HepG2 (cell line): ENCODE data around the gene C19orf33. TPM values are rescaled to one million over a fixed set of nuclear protein-coding genes. Genes with fewer than 3 reads are reported as not detected.

ENCODE experiments used
- ADNP ChIP-seq: sonication (generic); formaldehyde crosslinking; IDR thresholded peaks from 2 replicates; pipeline ENCODE4 v1.4.0; 2020; ENCODE audit warnings: missing genetic modification reagents
- CBFB ChIP-seq: sonication (generic); formaldehyde crosslinking; IDR thresholded peaks from 2 replicates; pipeline ENCODE4 v1.4.0; 2020; ENCODE audit warnings: missing genetic modification reagents
- CREB1 ChIP-seq, 2 experiments: fragments of 450-650 bp in 1 of 2; IDR thresholded peaks; 2 replicates each; pipeline ENCODE4 v1.6.1; 2016 to 2017; ENCODE audit warnings: control low read depth in 1 of 2, mild to moderate bottlenecking in 1 of 2, missing compliant biosample characterization in 1 of 2, missing genetic modification characterization in 1 of 2
- EED ChIP-seq: sonication (generic); formaldehyde crosslinking; IDR thresholded peaks from 2 replicates; pipeline ENCODE4 v1.5.0; 2020; ENCODE audit warnings: mild to moderate bottlenecking, missing genetic modification reagents
- ELF3 ChIP-seq: IDR thresholded peaks from 2 replicates; pipeline ENCODE4 v1.6.1; 2016; ENCODE audit warnings: missing genetic modification reagents, missing compliant biosample characterization
- FIP1L1 ChIP-seq: fragments of 200-400 bp; formaldehyde crosslinking; IDR thresholded peaks from 2 replicates; pipeline ENCODE4 v1.6.1; 2018; ENCODE audit warnings: low read depth, mild to moderate bottlenecking, low read length, moderate library complexity, borderline replicate concordance; ENCODE audit not compliant: insufficient read depth
- FOXA3 ChIP-seq: IDR thresholded peaks from 2 replicates; pipeline ENCODE4 v1.6.1; 2016; ENCODE audit warnings: missing genetic modification reagents, missing compliant biosample characterization
- FOXJ3 ChIP-seq: sonication (generic); formaldehyde crosslinking; IDR thresholded peaks from 2 replicates; pipeline ENCODE4 v1.4.0; 2020; ENCODE audit warnings: missing genetic modification reagents, mild to moderate bottlenecking, borderline replicate concordance
- GPN1 ChIP-seq: sonication (generic); formaldehyde crosslinking; IDR thresholded peaks from 2 replicates; pipeline ENCODE4 v1.5.1; 2020; ENCODE audit warnings: missing genetic modification reagents, borderline replicate concordance
- IRF1 ChIP-seq: sonication (generic); formaldehyde crosslinking; IDR thresholded peaks from 2 replicates; pipeline ENCODE4 v1.4.0; 2020; ENCODE audit warnings: low read depth, mild to moderate bottlenecking, missing genetic modification reagents
- KLF16 ChIP-seq, 2 experiments: sonication (generic) in 1 of 2; formaldehyde crosslinking in 1 of 2; IDR thresholded peaks; 2 replicates each; pipeline versions ENCODE4 v1.6.1 to v1.8.0; 2016 to 2023; ENCODE audit warnings: missing genetic modification reagents in 2 of 2, missing compliant biosample characterization in 1 of 2
- KLF6 ChIP-seq: IDR thresholded peaks from 2 replicates; pipeline ENCODE4 v1.8.0; 2016; ENCODE audit warnings: missing biosample characterization, missing genetic modification reagents
- MLLT10 ChIP-seq: sonication (generic); formaldehyde crosslinking; IDR thresholded peaks from 2 replicates; pipeline ENCODE4 v1.4.0; 2020; ENCODE audit warnings: missing genetic modification reagents
- NFATC3 ChIP-seq: sonication (generic); formaldehyde crosslinking; IDR thresholded peaks from 2 replicates; pipeline ENCODE4 v1.5.1; 2020; ENCODE audit warnings: mild to moderate bottlenecking, missing genetic modification reagents
- RFX3 ChIP-seq: IDR thresholded peaks from 2 replicates; pipeline ENCODE4 v1.6.1; 2016; ENCODE audit warnings: missing biosample characterization, missing genetic modification reagents
- SAP130 ChIP-seq: IDR thresholded peaks from 2 replicates; pipeline ENCODE4 v1.6.1; 2016; ENCODE audit warnings: low read depth
- THYN1 ChIP-seq: sonication (generic); formaldehyde crosslinking; IDR thresholded peaks from 2 replicates; pipeline ENCODE4 v1.8.1; 2023; ENCODE audit warnings: low read depth, mild to moderate bottlenecking, moderate library complexity, missing genetic modification reagents, borderline replicate concordance
- TP53 ChIP-seq: sonication (generic); formaldehyde crosslinking; conservative IDR thresholded peaks from 2 replicates; pipeline ENCODE4 v1.4.0; 2020; ENCODE audit warnings: missing genetic modification reagents
- ZFP37 ChIP-seq: sonication (generic); formaldehyde crosslinking; IDR thresholded peaks from 2 replicates; pipeline ENCODE4 v1.4.0; 2020; ENCODE audit warnings: missing genetic modification reagents, borderline replicate concordance
- ZFX ChIP-seq: sonication (generic); formaldehyde crosslinking; IDR thresholded peaks from 2 replicates; pipeline ENCODE4 v1.4.0; 2020; ENCODE audit warnings: mild to moderate bottlenecking, low read depth, missing genetic modification reagents, moderate library complexity
- ZNF205 ChIP-seq: IDR thresholded peaks from 2 replicates; pipeline ENCODE4 v1.6.1; 2018; ENCODE audit warnings: missing biosample characterization, missing genetic modification reagents
- ZNF350 ChIP-seq: sonication (generic); formaldehyde crosslinking; IDR thresholded peaks from 2 replicates; pipeline ENCODE4 v1.4.0; 2020; ENCODE audit warnings: mild to moderate bottlenecking, low read depth, missing genetic modification reagents, borderline replicate concordance
- ZNF44 ChIP-seq: sonication (generic); formaldehyde crosslinking; IDR thresholded peaks from 2 replicates; pipeline ENCODE4 v1.5.1; 2020; ENCODE audit warnings: mild to moderate bottlenecking, missing genetic modification reagents
- ZNF709 ChIP-seq: sonication (generic); formaldehyde crosslinking; IDR thresholded peaks from 2 replicates; pipeline ENCODE4 v1.5.0; 2020; ENCODE audit warnings: mild to moderate bottlenecking, missing genetic modification reagents
- ZNF710 ChIP-seq: sonication (generic); formaldehyde crosslinking; IDR thresholded peaks from 2 replicates; pipeline ENCODE4 v1.5.0; 2020; ENCODE audit warnings: mild to moderate bottlenecking, missing genetic modification reagents, borderline replicate concordance
- ZNF720 ChIP-seq: sonication (generic); formaldehyde crosslinking; IDR thresholded peaks from 2 replicates; pipeline ENCODE4 v1.4.0; 2020; ENCODE audit warnings: missing genetic modification reagents
- ZNF737 ChIP-seq: sonication (generic); formaldehyde crosslinking; IDR thresholded peaks from 2 replicates; pipeline ENCODE4 v1.5.0; 2020; ENCODE audit warnings: missing genetic modification reagents, mild to moderate bottlenecking, borderline replicate concordance
- ZNF782 ChIP-seq: sonication (generic); formaldehyde crosslinking; IDR thresholded peaks from 2 replicates; pipeline ENCODE4 v1.4.0; 2020; ENCODE audit warnings: missing genetic modification reagents, mild to moderate bottlenecking, borderline replicate concordance
- polyA plus RNA-seq, 8 experiments: library from polyadenylated mRNA; depleted of rRNA in 3 of 8; stranded (reverse) in 7 of 8; unstranded in 1 of 8; fragments of >200 nt; fragmentation: Illumina TruSeq in 4 of 8; extraction: Trizol in 4 of 8; gene quantifications; 2 replicates each; pipeline versions ENCODE4 v1.2.1 to v1.2.3, GENCODE V29; 2011 to 2016; ENCODE audit warnings: low read depth in 4 of 8, missing spikeins in 1 of 8, mixed read lengths in 1 of 8; ENCODE audit not compliant: insufficient read depth in 1 of 8
- total RNA-seq, 5 experiments: library from RNA; depleted of rRNA; stranded (reverse); fragments of >200 nt; fragmentation: Illumina TruSeq; extraction: Trizol; gene quantifications; 2 replicates each; pipeline ENCODE4 v1.2.3, GENCODE V29; 2016; ENCODE audit warnings: low read depth in 1 of 5
- TF ChIP-seq, protein P1 (sequence below): sonication (generic); formaldehyde crosslinking; IDR thresholded peaks from 2 replicates; pipeline ENCODE4 v1.8.0; 2022; ENCODE audit warnings: mild to moderate bottlenecking, missing genetic modification reagents, borderline replicate concordance

Gene C19orf33
- total and polyA plus RNA-seq, 2 of the 13 experiments (the other 11 are each of a cell fraction or from before 2014, with no cell fraction given), result 2.5 to 3.3 TPM

DNA sequence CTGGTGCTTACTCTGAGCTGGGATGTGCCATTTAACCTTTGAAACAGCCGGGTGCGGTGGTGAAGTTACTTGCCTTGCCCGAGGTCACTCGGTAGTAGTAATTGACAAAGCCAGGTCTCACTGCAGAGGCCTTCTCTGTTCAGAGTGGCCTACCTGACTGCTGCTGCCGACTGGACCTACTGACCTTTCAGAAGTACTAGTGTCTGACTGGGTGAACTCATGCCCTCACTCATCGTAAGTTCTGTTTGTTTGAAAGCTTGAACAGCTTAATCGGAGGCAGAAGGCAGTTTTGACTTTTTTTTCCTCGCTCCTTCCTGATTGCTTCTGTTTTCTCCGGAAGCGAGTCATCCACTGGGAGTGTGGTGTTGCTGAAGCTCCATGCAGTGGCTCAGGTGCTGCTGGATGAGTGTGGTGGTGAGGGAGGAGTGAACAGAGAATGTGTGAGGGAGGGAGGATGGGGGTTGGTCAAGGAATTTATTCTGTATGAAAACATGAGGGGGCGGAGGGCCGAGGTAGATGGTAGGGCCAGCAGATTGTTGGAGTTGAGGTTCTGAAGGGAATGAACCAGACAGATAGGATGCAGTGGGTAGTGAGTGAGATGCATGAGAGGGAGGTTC is 37.0 kb upstream of the C19orf33 start (continued):
- TF ChIP-seq FIP1L1, result no peak
- no peak for TF ChIP-seq CREB1 (IDR thresholded peaks at IDR 0.05)
- no peak for TF ChIP-seq CREB1 (CRISPR knock-in tag; IDR thresholded peaks at IDR 0.05)
- TF ChIP-seq THYN1 (CRISPR knock-in tag), result no peak
- TF ChIP-seq ZFP37 (CRISPR knock-in tag), result no peak
- TF ChIP-seq EED (CRISPR knock-in tag), result no peak
- peak; percentile 86 for TF ChIP-seq ZFX (CRISPR knock-in tag)
- TF ChIP-seq ADNP (CRISPR knock-in tag), result no peak
- 0 out of 2 replicates have a peak, but pooled peaks have one; percentile 39 for TF ChIP-seq ZNF710 (CRISPR knock-in tag)
- 0 out of 4 replicates have a peak, but pooled peaks of 1 of the 2 experiments have one; percentile 19 for TF ChIP-seq KLF16 (CRISPR knock-in tag; IDR thresholded peaks at IDR 0.05)
- no peak for TF ChIP-seq CBFB
- TF ChIP-seq RFX3, result no peak
- no peak for TF ChIP-seq GPN1
- TF ChIP-seq, protein P1, sequence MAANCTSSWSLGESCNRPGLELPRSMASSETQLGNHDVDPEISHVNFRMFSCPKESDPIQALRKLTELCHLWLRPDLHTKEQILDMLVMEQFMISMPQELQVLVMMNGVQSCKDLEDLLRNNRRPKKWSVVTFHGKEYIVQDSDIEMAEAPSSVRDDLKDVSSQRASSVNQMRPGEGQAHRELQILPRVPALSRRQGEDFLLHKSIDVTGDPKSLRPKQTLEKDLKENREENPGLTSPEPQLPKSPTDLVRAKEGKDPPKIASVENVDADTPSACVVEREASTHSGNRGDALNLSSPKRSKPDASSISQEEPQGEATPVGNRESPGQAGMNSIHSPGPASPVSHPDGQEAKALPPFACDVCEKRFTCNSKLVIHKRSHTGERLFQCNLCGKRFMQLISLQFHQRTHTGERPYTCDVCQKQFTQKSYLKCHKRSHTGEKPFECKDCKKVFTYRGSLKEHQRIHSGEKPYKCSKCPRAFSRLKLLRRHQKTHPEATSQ (CRISPR knock-in tag), result no peak
- TF ChIP-seq ZNF205 (CRISPR knock-in tag), result no peak
- TF ChIP-seq TP53 (CRISPR knock-in tag), result no peak
- TF ChIP-seq SAP130, result peak; percentile 67
- no peak for TF ChIP-seq KLF6 (CRISPR knock-in tag)
- no peak for TF ChIP-seq ZNF720
- TF ChIP-seq IRF1 (CRISPR knock-in tag), result no peak
- no peak for TF ChIP-seq ZNF44
- TF ChIP-seq FOXA3 (CRISPR knock-in tag), result no peak
- no peak for TF ChIP-seq FOXJ3 (CRISPR knock-in tag)
- no peak for TF ChIP-seq MLLT10 (CRISPR knock-in tag)
- peak; percentile 77 for TF ChIP-seq ELF3 (CRISPR knock-in tag)
- no peak for TF ChIP-seq NFATC3 (CRISPR knock-in tag)
- TF ChIP-seq ZNF709 (CRISPR knock-in tag), result no peak
- TF ChIP-seq ZNF782 (CRISPR knock-in tag), result no peak
- TF ChIP-seq ZNF737 (CRISPR knock-in tag), result no peak
- TF ChIP-seq ZNF350 (CRISPR knock-in tag), result no peak
